NOMO-1 treated with dmso at 0.1 percent for 144 hours (cell line): ENCODE results near the gene ANKRD16.
"Not testable (repeated sequence)": the region's sequence is repeated elsewhere in the genome, so short reads cannot be mapped to it uniquely, and the experiment has no call there.

Experiments
- DNase-seq: peaks from one replicate; lab custom pipeline; 2025; ENCODE audit not compliant: unreplicated experiment; lab: John Stamatoyannopoulos, UW

The ANKRD16 gene

DNA sequence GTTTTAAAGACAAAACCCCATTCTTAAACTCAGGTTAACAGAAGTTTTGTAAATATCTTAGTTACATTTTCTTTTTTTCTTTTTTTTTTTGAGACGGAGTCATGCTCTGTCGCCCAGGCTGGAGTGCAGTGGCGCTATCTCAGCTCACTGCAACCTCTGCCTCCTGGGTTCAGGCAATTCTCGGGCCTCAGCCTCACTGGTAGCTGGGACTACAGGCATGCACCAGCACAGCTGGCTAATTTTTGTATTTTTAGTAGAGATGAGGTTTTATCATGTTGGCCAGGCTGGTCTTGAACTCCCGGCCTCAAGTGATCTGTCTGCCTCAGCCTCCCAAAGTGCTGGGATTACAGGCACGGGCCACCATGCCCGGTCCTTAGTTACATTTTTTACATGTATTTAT, 12.7 kb downstream of the ANKRD16 start:
- DNase-seq, result not testable (repeated sequence)

DNA sequence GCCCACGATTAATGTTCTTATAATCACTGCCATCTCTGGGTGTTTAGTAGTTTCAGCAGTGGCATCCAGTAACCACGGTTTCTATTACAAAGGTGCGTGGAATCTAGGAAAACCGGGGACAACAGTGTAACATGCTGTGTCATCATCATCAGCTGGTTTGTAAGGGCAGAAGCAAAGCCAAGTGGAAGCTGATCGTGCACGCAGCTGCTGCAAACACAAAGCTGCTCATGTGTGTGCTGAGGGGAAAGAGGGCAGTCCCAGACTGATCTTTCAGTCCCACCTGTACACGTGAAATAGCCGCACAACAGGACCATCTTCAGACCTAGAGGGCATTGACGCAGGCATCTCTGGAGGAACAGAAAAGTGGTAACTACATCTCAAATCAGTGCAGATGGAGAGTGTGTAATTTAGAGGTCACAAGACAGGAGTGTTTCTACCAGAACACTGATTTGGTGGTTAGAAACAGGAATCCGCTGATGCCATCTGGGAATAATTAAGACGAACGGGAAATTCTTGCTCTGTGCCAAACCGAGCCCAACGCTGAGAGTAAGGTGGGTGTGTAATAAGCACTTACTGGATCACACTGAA, 13.4 kb downstream of the ANKRD16 start:
- no peak for DNase-seq

DNA sequence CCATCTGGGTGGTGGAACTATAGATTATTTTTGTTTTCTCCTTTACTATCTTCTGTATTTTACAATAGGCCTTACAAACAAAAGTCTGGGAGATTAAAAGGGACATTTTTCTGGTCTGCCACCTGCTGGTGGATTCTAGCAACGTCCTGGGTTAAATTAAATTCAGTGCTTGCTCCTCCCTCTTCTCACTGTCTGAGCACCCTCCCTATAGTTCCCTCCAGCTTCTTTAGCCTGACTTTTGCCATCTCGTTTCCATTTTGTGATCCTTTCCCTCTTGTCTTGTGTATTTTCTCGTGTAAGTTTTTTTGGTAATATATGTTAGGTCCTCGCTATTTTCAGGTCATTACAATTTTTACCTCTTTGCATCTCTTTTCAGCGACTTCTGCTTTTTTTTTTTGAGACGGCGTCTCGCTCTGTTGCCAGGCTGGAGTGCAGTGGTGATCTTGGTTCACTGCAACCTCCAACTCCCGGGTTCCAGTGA, 16.1 kb downstream of the ANKRD16 start:
- peak; percentile 78 for DNase-seq

GRCh38 chr10:5871596-5871995, 18.1 kb downstream of the ANKRD16 start:
- no peak for DNase-seq

DNA sequence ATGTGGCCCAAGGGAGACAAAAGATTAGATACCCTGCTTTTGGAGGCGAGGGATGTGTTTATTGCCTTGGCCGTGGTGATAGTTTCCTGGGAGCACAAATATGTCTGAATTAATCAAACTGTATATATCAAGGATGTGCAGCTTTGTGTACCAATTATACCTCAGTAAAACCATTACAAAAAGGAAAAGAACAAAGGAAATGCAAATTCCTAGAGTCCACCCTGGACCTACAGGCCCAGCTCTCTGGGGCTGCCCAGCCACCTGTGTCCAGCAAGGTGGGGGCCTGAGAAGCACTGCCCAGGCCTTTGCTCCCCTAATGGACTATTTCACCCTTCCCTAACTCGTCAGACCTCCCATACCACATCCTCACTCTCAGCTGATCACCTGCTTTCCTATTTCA, 20.5 kb downstream of the ANKRD16 start:
- no peak for DNase-seq

DNA sequence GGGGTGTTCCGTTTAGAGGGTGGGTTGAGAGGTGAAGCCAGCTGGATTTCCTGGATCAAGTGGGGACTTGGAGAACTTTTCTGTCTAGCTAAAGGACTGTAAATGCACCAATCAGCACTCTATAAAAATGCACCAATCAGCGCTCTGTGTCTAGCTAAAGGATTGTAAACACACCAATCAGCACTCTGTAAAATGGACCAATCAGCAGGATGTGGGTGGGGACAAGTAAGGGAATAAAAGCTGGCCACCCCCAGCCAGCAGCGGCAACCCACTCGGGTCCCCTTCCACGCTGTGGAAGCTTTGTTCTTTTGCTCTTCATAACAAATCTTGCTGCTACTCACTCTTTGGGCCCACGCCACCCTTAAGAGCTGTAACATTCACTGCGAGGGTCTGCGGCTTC, 21.3 kb downstream of the ANKRD16 start:
- not testable (repeated sequence) for DNase-seq

GRCh38 chr10:5867091-5867615, 22.5 kb downstream of the ANKRD16 start:
- peak; percentile 40 for DNase-seq

GRCh38 chr10:5866451-5867081, 23.1 kb downstream of the ANKRD16 start:
- DNase-seq, result not testable (repeated sequence)

GRCh38 chr10:5862981-5863685, 26.6 kb downstream of the ANKRD16 start:
- DNase-seq, result not testable (repeated sequence)

DNA sequence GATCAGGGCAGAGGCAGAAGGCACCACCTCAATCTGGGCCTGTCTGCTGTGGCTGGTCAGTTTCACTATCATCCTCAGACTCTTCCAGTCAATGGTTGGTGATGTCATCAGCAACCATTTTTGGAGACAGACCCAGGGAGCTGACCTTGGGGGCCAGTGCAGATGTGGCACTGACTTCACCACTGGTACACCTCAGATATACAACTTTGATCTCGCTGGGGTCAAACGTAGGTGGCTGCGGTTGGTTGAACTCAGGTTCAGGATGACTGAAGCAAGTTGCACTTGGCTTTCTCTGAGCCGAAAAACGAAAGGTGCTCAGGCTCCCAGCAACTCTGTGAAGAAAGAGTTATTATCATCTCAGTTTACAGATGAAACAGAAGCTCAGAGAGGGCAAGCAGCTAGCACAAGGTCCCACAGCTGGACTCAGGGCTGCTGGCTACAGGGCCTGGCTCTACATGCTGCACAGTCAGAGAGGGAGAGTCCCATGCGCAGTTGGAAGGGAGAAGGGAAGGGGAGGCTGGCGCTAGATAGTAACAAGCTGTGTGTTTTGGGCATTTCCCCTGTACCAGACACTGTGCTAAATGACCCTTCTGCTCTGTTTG, 27.2 kb downstream of the ANKRD16 start:
- no peak for DNase-seq

DNA sequence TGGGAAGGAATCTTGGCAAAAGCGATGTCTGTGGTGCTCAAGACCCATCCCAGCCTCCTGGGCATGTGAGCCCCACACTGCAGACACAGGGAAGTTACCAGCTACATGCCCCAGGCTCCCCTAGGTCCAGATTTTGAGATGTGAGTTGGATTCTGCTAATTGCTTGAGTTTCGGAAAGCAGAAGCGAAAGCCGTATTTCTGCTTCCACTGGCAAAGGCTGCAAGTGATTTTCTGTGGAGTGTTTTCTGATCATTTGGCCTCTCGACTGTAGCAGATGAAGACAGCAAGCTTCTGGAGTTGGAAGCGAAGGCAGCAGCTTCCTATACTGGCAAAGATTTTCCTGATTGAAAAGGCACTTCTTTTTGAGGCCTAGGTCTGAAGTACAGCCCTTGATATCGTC, 29.6 kb downstream of the ANKRD16 start:
- DNase-seq, result peak; percentile 66

GRCh38 chr10:5858811-5859210, 30.9 kb downstream of the ANKRD16 start:
- no peak for DNase-seq

DNA sequence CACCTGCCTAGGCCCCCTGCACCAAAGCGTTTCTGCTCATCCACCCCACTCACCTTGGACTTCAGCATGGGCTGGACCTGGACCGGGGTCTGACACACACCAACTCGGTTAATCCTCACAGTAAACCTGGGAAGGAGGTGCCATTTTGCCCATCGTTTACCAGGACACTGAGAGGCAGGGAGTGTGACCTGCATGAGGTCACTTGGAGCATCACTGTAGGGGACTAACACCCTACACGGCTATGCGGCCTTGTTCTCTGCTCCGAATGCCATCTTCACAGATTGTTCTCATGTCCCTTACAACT, 33.0 kb downstream of the ANKRD16 start:
- DNase-seq, result no peak

- DNase-seq, result no peak
These were observed 33.6 kb downstream of the ANKRD16 start for GRCh38 chr10:5855979-5856700.

DNA sequence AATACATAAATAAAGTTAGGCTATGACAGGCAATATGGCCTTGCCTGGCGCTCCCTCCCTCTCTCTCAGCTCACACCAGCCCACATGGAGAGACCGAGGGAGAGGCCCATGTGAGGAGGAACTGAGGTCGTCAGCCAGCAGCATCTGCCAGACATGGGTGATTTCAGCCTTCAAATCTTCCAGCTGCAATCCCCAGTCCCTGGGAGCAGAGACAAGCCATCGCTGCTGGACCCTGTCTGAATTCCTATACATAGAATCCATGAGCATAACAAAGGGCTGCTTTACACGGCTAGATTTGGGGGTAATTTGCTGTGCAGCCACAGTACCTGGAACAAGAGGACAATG, 35.6 kb downstream of the ANKRD16 start:
- DNase-seq, result no peak

DNA sequence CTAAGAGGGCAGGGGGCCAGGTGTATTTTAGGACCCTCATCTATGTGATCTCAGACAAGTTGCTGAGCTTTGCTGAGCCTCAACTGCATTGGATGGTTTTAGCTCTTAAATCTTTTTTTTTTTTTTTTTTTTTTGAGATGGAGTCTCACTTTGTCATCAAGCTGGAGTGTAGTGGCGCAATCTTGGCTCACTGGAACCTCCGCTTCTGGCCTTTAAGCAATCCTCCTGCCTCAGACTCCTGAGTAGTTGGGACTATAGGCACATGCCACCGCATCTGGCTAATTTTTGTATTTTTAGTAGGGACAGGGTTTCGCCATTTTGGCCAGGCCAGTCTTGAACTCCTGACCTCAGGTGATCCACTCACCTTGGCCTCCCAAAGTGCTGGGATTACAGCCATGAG, 43.0 kb downstream of the ANKRD16 start:
- DNase-seq, result not testable (repeated sequence)

DNA sequence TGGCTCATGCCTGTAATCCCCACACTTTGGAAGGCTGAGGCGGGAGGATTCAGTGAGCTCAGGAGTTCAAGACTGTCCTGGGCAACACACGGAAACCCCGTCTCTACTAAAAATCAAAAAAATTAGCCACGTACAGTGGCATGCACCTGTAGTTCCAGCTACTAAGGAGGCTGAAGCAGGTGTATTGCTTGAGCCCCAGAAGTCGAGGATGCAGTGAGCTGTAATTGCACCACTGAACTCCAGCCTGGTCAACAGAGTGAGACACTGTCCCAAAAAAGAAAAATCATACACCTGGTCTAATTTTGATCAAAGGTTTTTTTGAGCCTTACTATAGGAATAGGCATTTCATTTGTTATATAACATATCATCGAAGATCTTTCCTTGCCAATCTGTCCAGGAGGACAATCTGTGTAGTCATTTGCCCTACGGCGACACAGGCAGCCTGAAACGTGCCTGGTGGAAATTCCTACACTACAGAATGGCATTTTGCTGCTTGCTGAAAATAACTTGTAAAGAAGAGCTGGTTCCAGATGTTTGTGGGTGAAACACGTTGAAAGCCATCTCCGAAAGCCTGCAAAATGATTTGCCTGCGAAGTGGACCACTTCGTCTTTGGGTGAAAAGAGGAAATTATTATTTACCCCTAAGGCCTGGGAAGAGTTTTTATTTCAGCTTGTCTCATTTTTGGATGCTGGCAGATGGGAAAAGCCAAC, 45.2 kb downstream of the ANKRD16 start:
- DNase-seq, result no peak

GRCh38 chr10:5843686-5844344, 45.9 kb downstream of the ANKRD16 start:
- no peak for DNase-seq

DNA sequence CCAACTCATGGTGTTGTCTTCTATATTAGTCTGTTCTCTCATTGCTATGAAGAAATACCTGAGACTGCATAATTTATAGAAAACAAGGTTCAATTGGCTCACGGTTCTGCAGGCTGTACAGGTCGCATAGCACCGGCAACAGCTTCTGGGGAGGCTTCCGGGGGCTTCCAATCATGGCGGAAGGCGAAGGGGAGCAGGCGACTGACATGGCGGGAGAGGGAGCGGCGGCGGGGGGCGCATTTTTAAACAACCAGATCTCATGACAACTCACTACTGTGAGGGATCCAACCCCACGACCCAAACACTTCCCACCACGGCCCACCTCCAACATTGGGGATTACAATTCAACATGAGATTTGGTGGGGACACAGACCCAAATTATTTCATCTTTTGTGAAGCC, 47.7 kb downstream of the ANKRD16 start:
- no peak for DNase-seq
